ENCODE measurements around the gene TRIO. TPM values are rescaled to one million over a fixed set of nuclear protein-coding genes. Genes with fewer than 3 reads are reported as not detected.
A peak's percentile ranks its signal among the peaks of the same experiment; 100 is the strongest.

TRIO gene
- total RNA-seq, 1 donor from 2014 or later, result 163 TPM

DNA sequence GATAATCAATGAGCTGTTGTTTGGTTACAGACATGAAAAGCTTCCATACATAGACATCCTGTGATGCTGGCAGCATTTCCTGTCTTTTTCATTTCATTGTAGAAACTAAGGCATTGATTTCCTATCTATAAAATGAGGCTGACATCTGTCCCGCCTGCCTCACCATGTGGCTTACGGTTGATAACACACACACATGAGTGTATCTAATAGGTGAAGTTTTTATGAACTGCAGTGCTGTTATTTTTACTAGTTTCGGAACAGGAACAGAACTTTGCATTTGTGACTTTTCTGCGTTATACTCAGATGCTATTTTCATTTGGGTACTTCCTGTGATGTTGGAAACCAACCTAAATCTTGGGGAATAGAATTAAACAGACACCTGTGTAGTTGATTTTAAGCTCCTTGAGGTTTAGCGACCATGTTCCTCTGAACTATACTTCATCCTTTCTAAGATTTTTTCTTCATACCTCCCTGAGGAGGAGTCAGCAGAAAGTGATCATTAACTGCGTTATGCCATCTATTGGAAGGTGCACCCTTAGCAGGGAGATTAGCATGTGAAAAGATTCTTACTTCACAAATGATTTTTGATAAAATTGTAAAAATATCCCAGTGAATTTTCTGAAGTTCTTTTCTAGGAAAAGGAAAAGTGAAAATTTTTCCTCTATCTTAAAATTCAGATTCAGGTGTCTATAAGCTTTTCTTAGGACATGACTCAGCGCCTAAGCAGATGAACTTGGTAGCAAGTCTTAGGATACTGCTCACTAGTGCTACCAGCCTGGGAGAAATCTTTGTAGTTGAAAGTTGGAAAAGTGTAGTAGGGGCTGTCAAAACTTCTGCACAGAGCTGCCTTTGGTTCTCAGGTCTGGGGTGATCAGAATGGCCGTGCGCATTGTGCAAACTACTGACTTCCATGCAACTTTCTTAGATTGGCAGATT lies 134.5 kb downstream of the TRIO start:
- H3K4me3 Mint-ChIP-seq (ENCODE audit: low read depth), result no peak overlapping the region
- peaks cover 5% of the 10 kb centered on the region for H3K36me3 Mint-ChIP-seq (ENCODE audit: insufficient read depth)
- no peak for DNase-seq (ENCODE audit: low spot score, unreplicated experiment)
- H3K4me1 Mint-ChIP-seq (ENCODE audit: low read depth), result peaks cover 27% of the 10 kb centered on the region
- H3K9me3 Mint-ChIP-seq (ENCODE audit: low read depth), result no peaks in the 10 kb centered on the region
- H3K27ac Mint-ChIP-seq, result no peak overlapping the region
- no peaks in the 10 kb centered on the region for H3K27me3 Mint-ChIP-seq
- TF ChIP-seq, protein P1, sequence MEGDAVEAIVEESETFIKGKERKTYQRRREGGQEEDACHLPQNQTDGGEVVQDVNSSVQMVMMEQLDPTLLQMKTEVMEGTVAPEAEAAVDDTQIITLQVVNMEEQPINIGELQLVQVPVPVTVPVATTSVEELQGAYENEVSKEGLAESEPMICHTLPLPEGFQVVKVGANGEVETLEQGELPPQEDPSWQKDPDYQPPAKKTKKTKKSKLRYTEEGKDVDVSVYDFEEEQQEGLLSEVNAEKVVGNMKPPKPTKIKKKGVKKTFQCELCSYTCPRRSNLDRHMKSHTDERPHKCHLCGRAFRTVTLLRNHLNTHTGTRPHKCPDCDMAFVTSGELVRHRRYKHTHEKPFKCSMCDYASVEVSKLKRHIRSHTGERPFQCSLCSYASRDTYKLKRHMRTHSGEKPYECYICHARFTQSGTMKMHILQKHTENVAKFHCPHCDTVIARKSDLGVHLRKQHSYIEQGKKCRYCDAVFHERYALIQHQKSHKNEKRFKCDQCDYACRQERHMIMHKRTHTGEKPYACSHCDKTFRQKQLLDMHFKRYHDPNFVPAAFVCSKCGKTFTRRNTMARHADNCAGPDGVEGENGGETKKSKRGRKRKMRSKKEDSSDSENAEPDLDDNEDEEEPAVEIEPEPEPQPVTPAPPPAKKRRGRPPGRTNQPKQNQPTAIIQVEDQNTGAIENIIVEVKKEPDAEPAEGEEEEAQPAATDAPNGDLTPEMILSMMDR (IDR thresholded peaks at IDR 0.05; ENCODE audit: unreplicated experiment), result no peak

DNA sequence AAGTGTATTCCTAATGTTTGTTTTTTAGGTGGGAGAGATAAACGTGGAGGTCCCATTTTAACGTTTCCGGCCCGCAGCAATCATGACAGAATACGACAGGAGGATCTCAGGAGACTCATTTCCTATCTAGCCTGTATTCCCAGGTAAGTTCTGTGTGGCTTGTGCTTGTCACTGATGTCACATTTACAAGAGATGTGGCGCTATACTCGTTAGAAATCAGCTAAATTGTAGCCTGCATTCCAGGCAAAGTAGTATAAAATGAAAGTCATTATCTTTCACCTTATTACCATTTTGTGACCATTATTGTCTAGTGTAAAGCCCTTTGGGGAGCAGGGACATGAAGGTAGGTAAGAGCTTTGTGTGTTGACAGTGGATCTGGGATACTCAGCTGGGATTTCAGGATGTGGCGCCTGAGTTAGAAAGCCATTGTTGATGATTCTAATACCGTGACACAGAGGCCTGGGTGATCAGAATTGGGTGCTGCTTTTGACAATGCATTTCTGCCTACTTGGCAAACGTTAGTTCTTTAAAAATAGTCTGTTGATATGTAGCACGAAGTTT lies 137.2 kb downstream of the TRIO start:
- H3K9me3 Mint-ChIP-seq (ENCODE audit: low read depth), result no peaks in the 10 kb centered on the region
- H3K4me3 Mint-ChIP-seq (ENCODE audit: low read depth), result no peak overlapping the region
- no peak for DNase-seq (ENCODE audit: low spot score, unreplicated experiment)
- H3K4me1 Mint-ChIP-seq (ENCODE audit: low read depth), result peaks cover 42% of the 10 kb centered on the region
- no peak overlapping the region for H3K27ac Mint-ChIP-seq
- TF ChIP-seq, protein P1 (IDR thresholded peaks at IDR 0.05; ENCODE audit: unreplicated experiment), result no peak
- H3K36me3 Mint-ChIP-seq (ENCODE audit: insufficient read depth), result peaks cover 5% of the 10 kb centered on the region
- no peaks in the 10 kb centered on the region for H3K27me3 Mint-ChIP-seq

DNA sequence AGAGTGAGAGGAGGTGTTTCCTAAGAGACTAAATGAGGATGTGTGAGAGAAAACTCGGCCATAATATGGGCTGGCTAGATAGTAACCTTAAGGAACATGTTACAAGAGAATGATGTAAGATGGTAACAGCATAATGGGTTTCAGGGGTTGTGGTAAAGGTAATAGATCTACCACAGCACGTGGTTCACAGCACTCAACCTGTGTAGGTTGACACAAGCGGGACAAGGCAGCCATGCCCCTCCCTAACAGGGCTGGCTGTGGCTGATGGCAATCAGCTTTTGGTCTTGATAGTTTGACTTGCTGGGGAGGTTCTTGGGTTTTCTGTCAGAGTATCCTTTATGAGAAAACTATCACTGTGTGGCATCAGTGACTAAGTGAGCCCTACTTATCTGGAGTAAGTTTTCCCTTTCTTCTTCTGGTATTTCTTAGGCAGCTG lies 138.6 kb downstream of the TRIO start:
- no peaks in the 10 kb centered on the region for H3K27me3 Mint-ChIP-seq
- DNase-seq (ENCODE audit: low spot score, unreplicated experiment), result no peak
- peaks cover 40% of the 10 kb centered on the region for H3K4me1 Mint-ChIP-seq (ENCODE audit: low read depth)
- TF ChIP-seq, protein P1 (IDR thresholded peaks at IDR 0.05; ENCODE audit: unreplicated experiment), result no peak
- H3K36me3 Mint-ChIP-seq (ENCODE audit: insufficient read depth), result peaks cover 4% of the 10 kb centered on the region
- no peak overlapping the region for H3K4me3 Mint-ChIP-seq (ENCODE audit: low read depth)
- no peaks in the 10 kb centered on the region for H3K9me3 Mint-ChIP-seq (ENCODE audit: low read depth)
- H3K27ac Mint-ChIP-seq, result no peak overlapping the region

DNA sequence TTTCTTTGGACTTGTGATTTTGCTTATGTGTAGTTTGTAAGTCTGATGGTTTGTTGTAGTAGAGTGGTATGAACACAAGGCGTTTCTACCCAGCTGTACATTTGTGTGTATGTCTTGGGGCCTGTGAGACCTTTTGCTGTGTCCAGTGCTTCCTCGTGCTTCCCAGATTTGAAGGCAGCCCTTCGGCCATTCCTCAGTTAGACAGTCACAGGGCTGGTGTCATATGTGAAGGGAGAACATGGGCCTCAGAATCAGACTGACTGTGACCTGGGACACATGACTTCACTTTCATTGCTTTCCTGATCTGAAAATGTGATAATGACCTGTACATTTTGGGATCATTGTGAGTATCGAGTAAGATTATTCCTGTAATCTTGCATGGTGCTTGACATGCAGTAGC lies 140.0 kb downstream of the TRIO start:
- Mint-ChIP-seq H3K4me3 (ENCODE audit: low read depth) (no peak overlapping the region), H3K27me3 (no peaks in the 10 kb centered on the region), H3K9me3 (ENCODE audit: low read depth) (no peaks in the 10 kb centered on the region), H3K4me1 (ENCODE audit: low read depth) (peaks cover 32% of the 10 kb centered on the region), H3K36me3 (ENCODE audit: insufficient read depth) (peaks cover 6% of the 10 kb centered on the region), H3K27ac (peak overlapping the region; percentile 18)
- no peak for DNase-seq (ENCODE audit: low spot score, unreplicated experiment)
- TF ChIP-seq, protein P1 (IDR thresholded peaks at IDR 0.05; ENCODE audit: unreplicated experiment), result no peak

DNA sequence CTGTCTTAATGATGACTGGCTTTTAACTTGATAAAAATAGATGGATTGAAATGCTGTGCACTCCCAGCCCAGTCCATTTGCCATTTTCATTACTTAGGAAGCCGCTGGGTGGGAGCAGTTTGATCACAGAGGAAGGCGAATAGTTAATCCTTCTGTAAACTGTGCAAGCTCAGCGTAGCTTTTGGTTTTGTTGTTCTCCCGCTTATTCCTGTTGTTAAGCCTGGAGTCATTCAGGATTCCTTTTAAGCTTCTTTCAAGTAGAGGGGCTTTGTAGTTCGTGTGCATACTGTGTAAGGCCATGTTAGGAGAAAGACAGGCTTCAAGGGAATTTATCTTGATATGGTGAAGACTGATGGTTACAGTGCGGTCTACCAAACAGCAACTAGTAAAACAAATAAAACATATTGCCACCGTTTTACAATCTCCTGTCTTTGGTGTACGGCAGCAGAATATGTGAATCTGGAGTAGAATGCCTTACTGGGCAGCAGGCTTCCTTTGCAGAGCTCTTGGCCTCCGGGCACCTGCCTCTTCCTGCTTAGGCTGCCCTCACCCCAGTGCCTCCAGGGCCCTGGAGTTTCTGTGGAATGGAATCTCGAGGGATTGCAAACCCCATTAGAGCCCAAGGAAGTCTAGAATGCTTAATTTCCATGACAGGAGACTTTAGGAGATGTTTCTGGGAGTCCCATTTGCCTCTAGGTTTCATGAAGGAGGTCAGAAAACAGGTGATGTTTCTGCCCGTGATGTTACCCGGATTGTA lies 141.4 kb downstream of the TRIO start:
- Mint-ChIP-seq H3K9me3 (ENCODE audit: low read depth) (no peaks in the 10 kb centered on the region), H3K27ac (no peak overlapping the region), H3K36me3 (ENCODE audit: insufficient read depth) (peaks cover 8% of the 10 kb centered on the region), H3K27me3 (no peaks in the 10 kb centered on the region), H3K4me3 (ENCODE audit: low read depth) (no peak overlapping the region), H3K4me1 (ENCODE audit: low read depth) (peaks cover 29% of the 10 kb centered on the region)
- no peak for DNase-seq (ENCODE audit: low spot score, unreplicated experiment)
- TF ChIP-seq, protein P1 (IDR thresholded peaks at IDR 0.05; ENCODE audit: unreplicated experiment), result no peak

All from progenitor cell of endocrine pancreas (in vitro differentiated cells).